GM18907 (cell line): ENCODE data around the gene ARHGEF17.

Source experiments
- ATAC-seq: cut with Tn5 transposase; IDR thresholded peaks from one replicate; pipeline ENCODE4 v1.9.1; 2021; ENCODE audit warnings: mild to moderate bottlenecking, moderate library complexity; ENCODE audit not compliant: unreplicated experiment

ARHGEF17 gene

DNA sequence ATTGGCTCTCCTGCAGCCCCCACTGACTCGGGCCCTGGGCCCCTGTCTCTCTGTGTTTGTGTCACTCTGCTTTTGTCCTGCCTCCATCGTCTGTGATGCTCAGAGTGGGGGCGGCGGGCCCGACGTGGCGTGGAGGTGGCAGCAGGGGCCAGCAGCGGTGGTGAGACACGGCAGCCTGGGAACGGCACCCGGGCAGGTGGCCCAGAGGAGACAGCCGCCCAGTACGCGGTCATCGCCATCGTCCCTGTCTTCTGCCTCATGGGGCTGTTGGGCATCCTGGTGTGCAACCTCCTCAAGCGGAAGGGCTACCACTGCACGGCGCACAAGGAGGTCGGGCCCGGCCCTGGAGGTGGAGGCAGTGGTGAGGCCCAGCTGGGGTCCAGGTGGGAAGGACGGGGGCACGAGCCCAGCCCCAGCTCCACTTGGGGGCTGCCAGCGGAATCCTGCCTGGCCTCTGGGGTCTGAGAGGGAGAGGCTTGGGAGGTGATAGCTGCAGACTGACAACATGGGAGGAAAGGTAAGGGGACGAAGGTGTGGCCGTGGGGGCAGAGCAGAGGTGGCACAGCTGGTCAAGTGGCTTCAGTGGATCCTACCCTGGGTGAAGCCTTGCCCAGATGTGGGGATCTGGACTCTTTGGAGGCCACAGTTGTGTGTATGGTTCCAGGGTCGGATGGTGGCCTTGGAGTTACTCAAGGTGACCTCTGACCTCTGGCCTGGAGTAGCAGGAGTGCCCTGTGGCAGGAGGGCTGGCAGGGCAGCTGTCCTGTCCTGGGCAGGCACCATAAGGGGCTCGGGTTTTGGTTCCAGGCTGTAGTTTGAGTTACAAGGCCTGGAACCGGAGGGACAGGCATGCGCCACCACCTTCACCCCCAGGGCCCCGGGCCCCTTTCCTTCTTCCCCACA, 84.3 kb downstream of the ARHGEF17 start:
- no peak for ATAC-seq

DNA sequence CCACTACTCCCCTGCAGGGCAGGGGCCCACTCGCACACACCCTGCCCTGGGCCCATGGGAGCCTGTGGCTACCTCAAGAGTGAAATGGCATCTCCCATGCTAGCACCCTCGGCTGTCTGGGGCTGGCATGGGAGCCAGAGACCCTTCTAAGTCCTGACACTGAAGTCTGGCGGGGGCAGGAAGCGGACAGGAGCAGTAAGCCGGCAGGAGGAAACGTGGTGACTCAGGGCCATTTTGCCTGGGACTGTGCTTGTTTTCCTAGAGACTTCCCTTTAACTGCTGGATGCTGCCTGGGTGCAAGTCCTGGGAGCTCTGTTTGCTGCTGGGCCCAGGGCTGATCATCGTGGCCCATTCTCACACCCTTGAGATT, 84.9 kb downstream of the ARHGEF17 start:
- no peak for ATAC-seq

DNA sequence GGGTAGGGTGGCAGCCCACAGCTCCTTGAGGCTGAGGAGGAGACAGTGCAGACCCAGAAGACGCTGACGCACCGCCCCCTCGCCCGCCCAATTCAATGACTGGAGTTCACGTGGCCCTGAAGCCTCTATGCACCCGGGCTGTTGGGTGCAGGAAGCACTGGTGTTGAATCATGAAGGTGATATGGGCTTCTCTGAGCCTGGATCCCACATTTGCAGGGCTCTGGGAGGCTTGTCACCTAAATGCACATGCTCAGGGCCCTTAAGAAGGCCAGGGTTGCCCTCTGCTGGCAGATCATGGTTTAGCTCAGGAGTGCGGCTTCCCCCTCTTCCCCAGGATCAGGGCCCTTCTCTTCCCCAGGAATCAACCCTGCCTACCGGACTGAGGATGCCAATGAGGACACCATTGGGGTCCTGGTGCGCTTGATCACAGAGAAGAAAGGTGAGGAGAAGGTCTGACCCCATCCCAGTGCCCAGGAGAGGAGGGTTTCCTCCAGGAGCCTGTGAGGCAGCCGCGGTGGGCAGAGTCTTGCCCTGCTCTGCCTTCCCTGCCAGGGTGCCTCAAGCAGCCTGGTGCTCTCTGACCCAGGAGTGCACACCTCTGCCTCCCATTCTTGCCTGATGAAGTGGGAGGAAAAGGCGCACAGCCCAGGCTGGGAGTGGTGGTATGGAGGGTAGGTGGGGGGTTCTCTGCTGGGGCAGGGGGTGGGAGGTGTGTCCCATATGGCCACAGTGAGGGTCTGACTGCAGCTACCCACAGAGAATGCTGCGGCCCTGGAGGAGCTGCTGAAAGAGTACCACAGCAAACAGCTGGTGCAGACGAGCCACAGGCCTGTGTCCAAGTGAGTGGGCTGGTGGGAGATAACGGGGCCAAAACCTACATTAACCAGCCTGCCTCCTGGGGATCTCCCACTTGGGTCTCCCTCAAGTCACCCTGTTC, 85.7 kb downstream of the ARHGEF17 start:
- no peak for ATAC-seq

DNA sequence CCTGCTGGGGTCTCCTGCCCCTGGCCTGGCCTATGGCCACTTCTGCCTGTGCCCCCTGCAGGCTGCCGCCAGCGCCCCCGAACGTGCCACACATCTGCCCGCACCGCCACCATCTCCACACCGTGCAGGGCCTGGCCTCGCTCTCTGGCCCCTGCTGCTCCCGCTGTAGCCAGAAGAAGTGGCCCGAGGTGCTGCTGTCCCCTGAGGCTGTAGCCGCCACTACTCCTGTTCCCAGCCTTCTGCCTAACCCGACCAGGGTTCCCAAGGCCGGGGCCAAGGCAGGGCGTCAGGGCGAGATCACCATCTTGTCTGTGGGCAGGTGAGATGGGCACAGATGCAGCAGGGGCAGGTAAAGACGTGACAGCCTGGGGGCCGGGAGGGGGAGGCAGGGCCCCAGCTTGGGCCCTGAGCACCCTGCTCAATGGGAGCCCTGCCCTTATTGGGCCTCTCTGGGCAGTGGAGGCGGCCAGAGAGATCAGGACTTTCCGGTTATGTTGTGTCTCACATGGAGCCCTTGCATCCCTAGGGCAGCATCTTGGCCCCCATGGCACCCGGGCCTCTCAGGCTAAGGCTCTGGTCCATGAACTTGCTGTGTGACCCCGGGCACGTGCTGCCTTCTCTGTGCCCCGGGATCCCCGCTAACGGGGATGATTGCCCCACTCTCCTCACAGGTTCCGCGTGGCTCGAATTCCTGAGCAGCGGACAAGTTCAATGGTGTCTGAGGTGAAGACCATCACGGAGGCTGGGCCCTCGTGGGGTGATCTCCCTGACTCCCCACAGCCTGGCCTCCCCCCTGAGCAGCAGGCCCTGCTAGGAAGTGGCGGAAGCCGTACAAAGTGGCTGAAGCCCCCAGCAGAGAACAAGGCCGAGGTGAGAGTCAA, 86.6 kb downstream of the ARHGEF17 start:
- no peak for ATAC-seq

DNA sequence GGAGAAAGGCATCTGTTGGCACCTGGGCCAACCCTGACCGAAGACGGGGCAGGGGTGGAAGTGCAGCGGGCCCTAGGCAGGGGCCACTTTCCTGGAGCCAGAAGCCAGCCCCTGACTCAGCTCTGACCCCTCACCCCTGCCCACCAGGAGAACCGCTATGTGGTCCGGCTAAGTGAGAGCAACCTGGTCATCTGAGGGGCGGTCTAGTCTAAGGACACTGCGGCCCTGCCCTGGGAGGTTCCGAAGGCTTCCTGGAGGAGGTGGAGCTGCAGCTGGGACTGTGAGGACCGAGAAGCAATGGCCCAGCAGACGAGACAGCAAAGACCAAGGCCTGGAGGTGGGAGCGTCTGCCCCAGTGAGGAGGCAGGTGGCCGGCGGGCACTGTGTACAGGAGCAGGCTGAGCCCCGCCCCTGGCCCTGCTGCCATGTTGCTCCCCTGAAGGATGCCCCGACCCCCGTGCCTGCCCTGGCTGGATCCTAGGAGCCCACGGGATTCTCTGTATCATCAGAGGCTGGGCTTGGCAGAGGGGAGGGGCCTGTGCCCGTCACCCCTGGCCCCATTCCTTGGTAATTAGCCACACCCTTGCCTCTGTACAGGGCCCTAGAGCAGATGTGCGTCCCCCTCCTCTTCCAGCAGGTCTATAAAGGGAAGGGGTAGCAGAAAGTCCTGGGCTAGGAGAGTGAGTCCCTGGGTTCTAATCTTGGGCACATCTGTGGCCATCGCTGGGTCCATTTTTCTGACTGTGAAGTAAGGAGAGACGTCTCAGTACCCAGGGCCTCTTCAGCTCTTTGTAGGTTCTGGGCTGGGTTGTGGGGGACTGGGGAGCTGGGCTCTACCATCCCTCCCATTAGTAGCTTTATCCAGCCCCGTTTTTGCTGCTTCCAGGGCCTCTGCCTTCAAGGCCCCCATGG, 87.5 kb downstream of the ARHGEF17 start:
- ATAC-seq: no peak

DNA sequence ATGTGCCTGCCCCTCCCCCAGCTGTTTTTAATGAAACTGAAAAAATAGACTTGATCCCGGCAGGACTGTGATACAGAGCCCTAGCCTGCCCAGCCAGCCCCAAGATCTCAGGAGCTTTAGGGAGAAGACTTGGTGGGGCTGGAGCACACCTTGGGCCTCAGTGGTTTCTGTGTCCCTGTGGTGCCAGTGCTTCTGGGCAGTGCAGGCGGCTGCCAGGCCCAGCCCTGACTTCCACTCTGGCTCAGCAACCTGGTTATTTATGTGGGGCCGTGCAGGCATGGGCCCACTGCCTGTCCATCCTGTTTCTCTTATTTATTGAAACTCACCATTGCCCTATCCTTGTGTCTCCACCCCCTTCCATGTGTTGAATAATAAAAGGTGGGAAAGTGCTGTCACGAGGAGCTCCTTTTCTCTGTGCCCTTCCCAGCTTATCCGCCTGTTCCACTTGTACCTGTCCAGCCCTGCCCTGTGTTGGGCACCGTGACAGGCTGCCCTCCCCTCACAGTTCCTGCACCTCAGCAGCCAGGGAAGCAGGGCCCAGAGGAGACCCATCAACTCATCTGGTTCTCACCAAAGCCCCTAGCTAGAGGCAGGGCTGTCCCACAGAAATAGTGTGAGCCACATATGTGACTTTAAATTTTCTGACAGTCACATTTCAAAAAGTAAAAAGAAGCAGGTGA, 88.3 kb downstream of the ARHGEF17 start:
- ATAC-seq: no peak

DNA sequence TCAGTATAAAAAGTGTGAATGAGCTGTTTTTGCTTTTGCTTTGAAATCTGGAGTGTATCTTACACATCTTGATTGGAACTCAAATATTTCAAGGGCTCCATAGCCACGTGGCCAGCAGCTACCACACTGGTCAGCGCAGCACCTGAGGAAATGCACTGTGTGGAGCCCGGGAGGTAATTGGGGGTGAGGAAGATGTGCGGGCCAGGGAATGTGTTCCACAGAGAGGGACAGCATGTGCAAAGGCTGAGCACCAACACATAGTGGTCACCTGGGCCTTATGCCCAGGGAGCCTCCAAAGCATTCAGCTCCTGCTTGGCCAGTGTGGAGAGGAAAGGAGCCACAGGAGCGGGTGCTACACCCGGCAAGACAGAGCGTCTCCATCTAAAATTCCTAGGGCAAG, 88.9 kb downstream of the ARHGEF17 start:
- ATAC-seq: no peak

DNA sequence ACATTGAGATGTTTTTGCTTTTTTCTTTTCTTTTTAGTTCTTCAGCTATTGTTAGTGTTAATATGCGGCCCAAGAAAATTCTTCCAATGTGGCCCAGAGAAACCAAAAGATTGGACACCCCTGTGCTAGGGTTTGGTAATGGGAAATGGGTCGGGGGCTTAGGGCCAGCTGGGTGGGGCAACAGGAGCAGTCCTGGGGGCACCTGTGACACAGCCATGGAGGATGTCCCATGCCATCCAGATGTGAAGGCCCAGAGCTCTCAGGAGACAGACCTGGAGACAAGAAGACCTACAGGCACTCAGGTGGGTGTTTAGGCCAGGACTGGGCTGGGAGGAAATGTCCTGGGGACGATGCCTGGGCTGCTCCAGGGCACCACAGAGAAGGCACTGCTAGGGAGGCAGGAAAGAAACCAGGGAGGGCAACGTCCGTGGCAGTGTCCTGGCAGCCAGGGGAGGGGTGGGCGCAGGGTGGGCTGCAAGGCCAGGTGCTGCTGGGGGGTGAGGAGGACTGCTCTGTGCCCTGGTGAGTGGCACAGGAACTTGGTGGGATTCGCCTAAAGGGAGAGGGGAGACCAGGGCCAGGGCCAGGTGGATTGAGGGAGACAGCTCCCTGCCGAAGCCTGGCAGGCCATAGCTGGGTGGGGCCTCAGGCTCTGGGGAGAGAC, 89.5 kb downstream of the ARHGEF17 start:
- ATAC-seq: no peak

DNA sequence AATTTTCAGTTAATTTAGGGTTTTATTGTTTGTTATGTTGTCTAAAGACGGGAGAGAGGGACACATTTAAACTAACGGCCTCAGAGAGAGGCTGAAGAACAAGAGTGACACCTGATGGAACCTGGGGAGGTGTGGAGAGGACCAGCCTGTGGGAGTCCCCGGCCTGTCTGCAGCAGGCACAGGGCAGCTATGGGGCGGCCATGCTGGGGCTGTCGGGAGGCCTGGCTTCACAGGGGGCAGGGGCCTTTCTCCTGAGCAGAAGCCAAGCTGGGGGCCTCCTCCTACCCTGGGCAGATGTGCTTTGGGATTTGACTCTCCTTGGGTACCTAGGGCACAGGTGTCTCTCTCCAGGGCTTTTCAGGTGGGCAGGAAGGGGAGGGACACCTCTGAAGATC, 90.1 kb downstream of the ARHGEF17 start:
- ATAC-seq: no peak

DNA sequence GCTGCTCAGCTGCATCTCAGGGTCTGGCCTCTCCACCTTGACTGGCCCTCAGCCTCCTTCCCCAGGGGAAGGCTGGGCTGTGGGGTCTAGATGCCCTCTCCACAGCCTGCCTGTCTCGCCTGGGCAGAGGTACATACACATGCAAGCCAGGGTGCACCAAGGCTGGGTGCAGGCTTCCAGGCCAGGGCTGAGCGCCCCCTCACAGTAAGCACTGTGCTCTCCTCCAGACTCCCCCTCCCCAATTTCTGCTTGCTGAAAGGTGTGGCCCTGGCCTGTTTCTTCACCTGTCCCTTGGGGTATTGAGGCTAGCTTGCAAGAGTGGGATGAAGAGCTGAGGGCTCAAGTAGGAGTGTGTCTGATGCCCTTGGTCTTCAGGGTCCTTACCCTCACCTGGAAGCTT, 90.6 kb downstream of the ARHGEF17 start:
- no peak for ATAC-seq

DNA sequence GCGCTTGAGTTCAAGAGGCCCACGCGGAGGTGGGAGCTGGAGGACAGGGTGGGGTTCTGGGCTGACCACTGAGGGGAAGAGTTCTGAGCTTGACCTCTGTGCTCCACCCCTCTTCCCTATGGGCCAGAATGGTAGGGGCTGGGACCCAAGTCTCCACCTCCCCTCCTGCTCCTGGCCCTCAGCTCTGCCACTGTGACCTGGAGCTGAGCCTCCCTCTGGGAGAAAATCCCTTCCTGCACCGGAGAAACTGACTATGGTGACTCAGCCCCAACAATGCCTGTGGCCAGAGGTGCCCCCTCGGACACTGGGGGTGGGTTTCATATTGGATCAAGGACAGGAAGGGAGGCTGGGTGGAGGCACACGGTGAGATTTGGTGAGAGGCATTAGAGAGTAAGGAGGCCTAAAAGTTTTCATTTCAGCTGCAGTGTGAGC, 91.1 kb downstream of the ARHGEF17 start:
- ATAC-seq: no peak

DNA sequence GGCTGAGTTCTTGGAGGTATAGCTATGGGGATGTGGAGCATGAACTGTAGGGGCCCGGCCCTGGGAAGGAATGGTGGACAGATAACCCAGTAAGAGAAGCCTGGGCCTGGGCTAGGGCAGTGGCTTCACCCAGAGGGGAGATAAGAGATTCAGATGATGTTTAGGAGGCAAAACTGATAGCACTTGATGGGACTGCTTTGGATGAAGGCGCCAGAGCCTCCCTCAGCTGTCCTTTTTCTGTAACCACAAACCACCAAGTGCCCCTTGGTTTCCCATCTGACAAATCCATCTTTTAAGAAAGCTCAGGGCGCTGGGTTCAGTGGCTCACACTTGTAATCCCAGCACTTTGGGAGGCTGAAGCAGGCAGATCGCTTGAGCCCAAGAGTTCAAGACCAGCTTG, 91.6 kb downstream of the ARHGEF17 start:
- no peak for ATAC-seq

DNA sequence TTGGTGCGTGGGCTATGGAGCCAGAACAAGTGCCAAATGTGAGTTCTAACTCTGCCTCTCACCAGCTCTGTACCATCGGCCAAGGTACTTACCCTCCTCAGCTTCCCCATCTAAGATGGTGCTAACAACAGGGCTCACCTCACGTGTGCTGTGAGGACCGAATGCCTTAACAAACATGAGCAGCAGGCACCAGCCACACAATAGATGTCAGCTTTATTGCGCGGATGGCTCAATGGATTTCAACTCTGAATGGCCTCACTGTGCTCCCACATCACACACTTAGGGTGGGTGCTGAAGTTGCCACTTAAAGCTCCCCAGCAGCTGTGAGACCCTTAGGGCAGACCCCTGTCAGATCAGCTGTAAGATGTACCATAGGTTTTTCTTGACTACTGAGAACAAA, 92.2 kb downstream of the ARHGEF17 start:
- ATAC-seq: no peak

DNA sequence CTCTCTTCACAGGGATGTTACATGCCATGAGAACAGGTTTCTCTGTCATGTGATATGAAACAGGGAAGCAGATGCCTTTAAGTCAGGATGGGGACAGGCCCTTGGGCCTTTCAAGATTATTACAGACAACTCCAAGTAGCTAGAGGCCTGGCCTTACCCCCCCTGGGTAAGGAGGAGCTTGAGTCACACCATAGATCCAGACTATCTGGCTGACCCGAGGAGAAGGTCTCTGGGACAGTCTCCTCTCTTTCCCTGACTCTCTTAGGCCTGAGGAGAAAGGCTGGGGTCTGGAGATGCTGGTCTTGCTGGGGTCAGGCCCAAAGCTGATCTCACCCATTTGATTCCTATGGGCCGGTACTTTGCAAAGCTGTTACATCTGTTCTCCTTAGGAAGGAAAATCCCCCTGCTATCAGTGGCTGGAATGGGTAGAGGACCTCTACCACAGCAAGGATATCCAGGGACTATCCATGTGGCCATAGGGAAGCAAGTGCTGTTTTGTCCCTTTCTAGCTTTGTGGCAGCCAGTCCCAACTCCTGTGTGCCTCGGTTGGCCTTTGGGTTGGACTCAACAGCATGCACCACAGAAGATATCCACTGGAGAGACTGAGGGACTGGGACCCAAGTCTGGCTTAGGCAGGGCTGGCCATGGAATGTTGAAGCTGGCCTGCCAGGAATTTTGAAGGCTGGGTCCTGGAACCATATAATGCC, 93.3 kb downstream of the ARHGEF17 start:
- ATAC-seq: no peak

DNA sequence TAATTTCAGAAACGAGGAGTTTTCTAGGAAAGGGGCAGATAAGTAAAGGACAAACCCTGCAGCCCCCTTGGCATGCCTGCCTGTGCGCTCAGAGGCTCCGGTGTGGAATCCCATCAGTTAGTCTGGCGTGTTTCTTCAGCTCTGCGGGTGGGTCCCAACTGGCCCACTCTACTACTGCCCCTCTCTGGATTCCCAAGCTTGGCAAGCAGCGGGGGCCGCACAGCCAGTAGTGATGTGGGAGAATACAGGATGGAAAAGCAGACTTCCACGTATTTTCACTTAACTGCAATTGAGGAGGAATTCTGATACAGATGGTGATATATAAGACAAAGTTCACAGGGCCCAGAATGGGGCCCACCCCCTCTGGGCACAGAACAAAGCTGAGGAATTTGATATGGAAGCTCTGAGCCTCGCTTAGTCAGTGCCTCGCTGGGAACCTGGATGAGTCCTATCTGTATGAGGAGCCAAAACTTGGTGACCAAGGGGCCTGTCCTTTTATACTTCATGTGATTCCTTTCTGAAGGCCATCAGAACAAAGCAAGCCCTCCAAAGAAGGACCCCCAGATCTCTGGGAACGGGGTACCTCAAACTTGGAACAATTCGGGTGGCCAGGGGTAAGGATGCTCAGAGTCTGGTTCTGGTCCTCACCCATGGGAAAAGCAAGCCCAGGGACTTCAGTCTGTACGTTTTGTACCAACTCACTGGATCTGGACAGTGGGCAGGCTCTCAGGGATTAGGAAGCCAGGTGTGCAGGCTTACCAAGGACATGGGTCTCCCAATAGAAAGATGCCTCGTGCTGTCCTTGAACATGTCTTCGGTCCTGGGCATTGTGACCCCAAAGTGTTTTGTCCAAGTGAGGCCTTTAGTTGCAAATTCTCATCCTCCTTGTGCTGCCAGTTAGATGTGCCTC, 94.1 kb downstream of the ARHGEF17 start:
- ATAC-seq: no peak

DNA sequence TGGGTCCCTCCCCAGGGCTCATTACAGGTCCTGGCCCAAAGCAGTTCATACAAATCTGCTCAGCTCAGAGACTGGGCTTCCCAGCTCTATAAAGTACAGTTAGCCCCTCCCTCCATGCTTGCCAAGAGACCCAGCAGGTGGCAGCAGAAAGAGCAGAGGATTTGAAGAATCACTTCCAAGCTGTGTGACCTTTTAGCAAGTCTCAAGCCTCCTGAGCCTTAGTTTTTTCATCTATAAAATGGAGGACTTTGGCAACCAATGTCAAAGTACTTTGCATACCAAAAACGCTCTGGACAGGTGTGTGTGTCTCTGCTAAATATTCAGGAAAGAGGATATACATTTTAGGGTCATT, 94.7 kb downstream of the ARHGEF17 start:
- no peak for ATAC-seq

DNA sequence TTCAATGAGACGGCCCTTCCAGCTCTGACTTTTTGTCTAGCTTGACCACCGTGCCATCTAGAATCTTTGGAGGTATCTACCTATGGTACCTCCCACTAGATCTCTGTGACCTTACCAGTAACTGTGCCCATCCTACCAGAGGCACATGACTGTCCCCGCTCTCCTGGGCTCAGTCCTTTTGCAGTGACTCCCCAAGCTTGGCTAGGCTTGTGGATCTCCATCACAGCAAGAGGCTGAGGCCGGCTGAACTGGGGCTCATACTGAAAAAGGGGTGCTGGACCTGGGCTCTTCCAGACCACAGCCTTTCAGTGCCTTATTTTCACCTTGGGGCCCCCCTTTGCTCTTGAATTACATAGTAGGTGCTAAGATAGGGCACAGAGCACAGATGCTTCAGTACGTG, 95.5 kb downstream of the ARHGEF17 start:
- ATAC-seq: no peak
